ENCODE results near the gene CLOCK.

CLOCK gene

DNA sequence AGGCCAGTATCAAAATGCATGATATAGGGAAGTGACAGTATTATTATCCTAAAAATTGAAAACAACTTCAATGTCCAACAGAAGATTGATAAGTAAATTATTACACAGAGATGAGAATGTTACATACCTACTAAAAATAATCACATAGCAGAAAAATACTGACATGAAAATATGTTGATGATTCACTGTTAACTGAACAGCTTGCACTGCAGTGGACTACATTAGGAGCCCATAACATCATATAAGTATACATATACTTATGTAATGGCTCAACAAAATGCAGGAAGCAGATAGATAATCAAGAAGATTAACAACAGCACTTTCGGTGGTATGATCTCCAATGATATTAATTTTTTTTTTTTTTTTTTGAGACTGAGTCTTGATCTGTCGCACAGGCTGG is 7.1 kb downstream of the CLOCK start:
- peak; percentile 19 for DNase-seq (ENCODE audit: low read depth)

GRCh38 chr4:55538531-55538930 is 8.2 kb downstream of the CLOCK start:
- DNase-seq (ENCODE audit: low read depth) = no peak

GRCh38 chr4:55534306-55534705 is 12.4 kb downstream of the CLOCK start:
- DNase-seq (ENCODE audit: low read depth) = no peak

- no peak for DNase-seq (ENCODE audit: low read depth)
Measured at GRCh38 chr4:55530691-55531090, 16.0 kb downstream of the CLOCK start.

DNA sequence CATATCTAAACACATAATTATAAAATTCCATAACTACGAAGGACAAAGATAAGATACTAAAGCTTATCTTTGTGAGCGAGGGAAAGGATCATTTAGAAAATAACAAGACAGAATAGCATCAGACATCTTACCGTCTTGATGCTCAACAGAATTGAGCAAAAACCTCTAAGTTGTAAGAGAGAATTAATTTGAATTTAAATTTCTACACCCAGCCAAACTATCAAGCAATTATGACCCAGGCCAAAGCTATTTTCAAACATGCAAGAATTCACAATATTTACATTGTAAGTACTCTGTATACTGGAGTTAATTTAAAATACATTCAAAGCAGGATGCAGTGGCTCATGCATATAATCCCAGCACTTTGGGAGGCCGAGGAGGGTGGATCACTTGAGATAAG is 16.5 kb downstream of the CLOCK start:
- DNase-seq (ENCODE audit: low read depth) = no peak

GRCh38 chr4:55528491-55528890 is 18.2 kb downstream of the CLOCK start:
- DNase-seq (ENCODE audit: low read depth) = no peak

GRCh38 chr4:55524844-55525571 is 21.7 kb downstream of the CLOCK start:
- peak; percentile 42 for DNase-seq (ENCODE audit: low read depth)

DNA sequence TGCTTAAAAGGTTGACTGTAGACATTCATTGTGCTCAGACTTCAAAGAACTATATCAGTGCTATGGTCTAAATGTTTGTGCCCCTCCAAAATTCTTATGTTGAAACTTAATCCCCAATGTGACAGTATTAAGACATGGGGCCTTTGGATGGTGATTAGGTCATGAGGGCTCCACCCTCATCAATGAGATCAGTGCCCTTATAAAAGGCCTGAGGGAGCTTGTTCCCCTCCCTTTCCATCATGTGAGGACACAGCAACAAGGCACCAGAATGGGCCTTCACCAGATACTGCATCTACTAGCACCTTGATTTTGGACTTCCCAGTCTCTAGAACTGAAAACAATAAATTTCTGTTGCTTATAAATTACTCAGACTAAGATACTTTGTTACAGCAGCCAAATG is 28.3 kb downstream of the CLOCK start:
- DNase-seq (ENCODE audit: low read depth) = no peak

DNA sequence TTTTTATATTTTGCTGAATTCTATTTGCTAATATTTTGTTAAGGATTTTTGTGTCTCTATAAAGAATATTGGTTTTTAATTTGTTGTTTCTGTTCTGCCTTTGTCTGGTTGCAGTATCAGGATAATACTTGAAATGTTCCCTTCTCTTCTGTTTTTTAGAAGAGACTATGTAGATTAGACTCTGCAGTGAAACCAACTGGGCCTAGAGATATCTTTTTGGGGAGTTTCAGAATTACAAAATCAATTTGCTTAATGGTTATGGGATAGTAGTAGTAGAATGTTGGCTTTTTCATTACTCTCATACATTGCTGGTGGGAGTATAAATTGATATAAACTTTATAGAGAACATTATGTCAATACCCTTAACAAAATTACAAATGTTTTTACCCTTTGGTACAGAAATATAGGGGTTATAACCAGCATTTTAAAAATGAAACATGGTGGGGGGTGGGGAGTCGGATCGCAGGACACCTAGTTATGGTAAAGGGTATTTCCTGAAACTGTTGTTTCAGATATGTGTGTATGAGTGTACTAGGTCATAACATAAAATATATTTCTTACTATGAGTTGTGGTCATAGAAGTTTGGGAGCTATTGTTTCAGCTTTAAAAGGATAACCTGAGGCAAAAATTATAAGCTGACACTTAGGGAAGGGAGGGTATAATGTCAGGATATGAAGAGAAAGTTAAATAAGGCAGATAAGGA is 29.0 kb downstream of the CLOCK start:
- no peak for DNase-seq (ENCODE audit: low read depth)

DNA sequence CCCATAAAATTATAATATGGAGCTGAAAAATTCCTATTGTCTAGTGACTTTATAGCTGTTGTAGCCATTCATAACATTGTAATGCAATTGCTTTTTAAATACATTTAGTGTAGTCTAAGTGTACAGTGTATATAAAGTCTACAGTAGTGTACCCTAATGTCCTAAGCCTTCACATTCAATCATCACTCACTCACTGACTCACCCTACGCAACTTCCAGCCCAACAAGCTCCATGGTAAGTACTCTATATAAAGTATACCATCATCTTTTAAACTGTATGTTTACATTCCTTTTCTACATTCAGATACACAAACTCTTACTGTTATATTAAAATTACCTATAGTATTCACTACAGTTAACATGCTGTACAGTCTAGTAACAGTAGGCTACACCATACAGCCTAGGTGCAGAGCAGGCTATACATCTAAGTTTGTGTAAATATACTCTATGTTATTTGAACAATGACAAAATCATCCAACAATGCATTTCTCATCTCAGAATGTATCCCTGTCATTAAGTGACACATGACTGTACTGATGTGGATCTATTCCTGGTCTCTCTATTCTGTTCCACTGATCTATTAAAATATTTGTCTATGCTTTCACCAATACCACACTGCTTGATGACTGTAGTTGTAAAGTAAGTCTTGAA is 33.7 kb downstream of the CLOCK start:
- peak; percentile 7 for DNase-seq (ENCODE audit: low read depth)

DNA sequence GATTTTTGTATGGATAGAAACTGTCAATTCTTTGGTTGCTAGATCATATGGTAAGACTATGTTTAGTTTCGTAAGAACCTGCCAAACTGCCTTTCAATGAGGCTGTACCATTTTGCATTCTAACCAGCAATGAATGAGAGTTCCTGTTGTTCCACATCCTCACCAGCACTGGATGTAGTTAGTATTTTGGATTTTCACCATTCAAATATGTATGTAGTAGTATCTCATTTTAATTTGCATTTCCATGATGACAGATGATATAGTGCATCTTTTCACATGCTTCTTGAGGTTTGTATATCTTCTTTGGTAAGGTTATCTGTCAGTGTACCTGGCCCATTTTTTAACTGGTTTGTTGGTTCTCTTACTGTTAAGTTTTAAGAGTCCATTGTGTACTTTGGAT is 34.6 kb downstream of the CLOCK start:
- no peak for DNase-seq (ENCODE audit: low read depth)

GRCh38 chr4:55510685-55511084 is 36.0 kb downstream of the CLOCK start:
- DNase-seq (ENCODE audit: low read depth) = peak; percentile 9

GRCh38 chr4:55509266-55509665 is 37.4 kb downstream of the CLOCK start:
- DNase-seq (ENCODE audit: low read depth) = peak; percentile 17

- DNase-seq (ENCODE audit: low read depth) = peak; percentile 7
Measured at GRCh38 chr4:55507612-55508011, 39.1 kb downstream of the CLOCK start.

DNA sequence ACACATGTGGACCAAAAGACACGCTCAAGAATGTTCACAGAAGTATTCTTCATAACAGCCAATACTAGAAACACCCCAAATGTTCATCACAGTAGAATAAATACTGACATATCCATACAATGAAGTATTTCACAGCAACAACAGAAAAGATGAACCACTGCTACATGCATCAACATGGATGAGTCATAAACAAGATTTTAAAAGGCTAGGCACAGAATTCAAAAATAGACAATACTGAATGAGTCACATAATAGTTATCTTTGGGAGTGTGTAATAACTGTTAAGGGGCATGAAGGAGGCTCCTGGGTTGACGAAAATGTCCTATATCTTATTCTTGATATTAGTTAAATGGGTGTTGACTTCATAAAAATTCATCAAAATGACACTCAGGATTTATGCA is 43.5 kb downstream of the CLOCK start:
- DNase-seq (ENCODE audit: low read depth) = peak; percentile 85

- DNase-seq (ENCODE audit: low read depth) = no peak
Measured at GRCh38 chr4:55500072-55500471, 46.6 kb downstream of the CLOCK start.

DNA sequence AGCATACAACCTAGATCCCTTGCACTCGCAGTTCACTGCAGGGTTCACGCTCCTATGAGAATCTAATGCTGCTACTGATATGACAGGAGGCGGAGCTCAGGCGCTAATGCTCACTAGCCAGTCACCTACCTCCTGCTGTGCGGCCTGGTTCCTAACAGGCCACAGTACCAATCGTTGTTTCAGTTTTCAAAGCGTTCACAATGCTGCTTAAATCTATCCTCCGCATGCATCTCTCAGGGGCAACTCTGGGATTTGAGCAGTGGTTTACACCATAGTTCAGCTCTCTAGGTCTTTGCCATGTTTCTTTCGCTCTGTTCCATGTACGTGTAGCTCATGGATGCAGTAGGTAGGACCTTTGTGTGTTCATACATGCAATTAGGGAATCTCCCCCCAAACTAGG is 47.2 kb downstream of the CLOCK start:
- no peak for DNase-seq (ENCODE audit: low read depth)

- DNase-seq (ENCODE audit: low read depth) = peak; percentile 4
Measured at GRCh38 chr4:55498051-55498450, 48.7 kb downstream of the CLOCK start.

GRCh38 chr4:55491486-55491885 is 55.2 kb downstream of the CLOCK start:
- peak; percentile 58 for DNase-seq (ENCODE audit: low read depth)

DNA sequence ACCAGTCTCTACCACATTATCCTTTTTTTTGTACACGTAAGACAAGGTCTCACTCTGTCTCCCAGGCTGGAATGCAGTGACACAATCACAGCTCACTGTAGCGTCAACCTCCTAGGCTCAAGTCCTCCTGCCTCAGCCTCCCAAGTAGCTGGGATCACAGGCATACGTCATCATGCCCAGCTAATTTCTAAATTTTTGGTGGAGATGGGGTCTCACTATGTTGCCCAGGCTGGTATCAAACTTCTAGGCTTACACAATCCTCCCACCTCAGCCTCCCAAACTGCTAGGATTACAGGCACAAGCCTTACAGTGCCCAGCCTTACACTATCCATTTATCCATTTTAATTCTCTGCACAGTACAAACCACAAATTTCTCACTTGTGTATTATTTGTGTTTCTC is 58.0 kb downstream of the CLOCK start:
- no peak for DNase-seq (ENCODE audit: low read depth)

- no peak for DNase-seq (ENCODE audit: low read depth)
Measured at GRCh38 chr4:55485821-55486220, 60.9 kb downstream of the CLOCK start.

- DNase-seq (ENCODE audit: low read depth) = no peak
Measured at GRCh38 chr4:55483315-55483714, 63.4 kb downstream of the CLOCK start.

Data from EH (cell line).